HG03097 (cell line): ENCODE results near the gene RFWD3.
"Not testable (repeated sequence)": the region's sequence is repeated elsewhere in the genome, so short reads cannot be mapped to it uniquely, and the experiment has no call there.

Source experiments
- ATAC-seq: cut with Tn5 transposase; IDR thresholded peaks from one replicate; pipeline ENCODE4 v1.9.1; 2021; ENCODE audit not compliant: unreplicated experiment, low FRiP score

The RFWD3 gene

GRCh38 chr16:74666010-74666421 is 661 bp downstream of the RFWD3 start:
- no peak for ATAC-seq

GRCh38 chr16:74661064-74661463 is 5.6 kb downstream of the RFWD3 start:
- no peak for ATAC-seq

GRCh38 chr16:74660383-74660782 is 6.3 kb downstream of the RFWD3 start:
- ATAC-seq = no peak

- no peak for ATAC-seq
Observed at GRCh38 chr16:74659041-74659440, 7.6 kb downstream of the RFWD3 start.

- no peak for ATAC-seq
Observed at GRCh38 chr16:74657870-74658642, 8.6 kb downstream of the RFWD3 start.

- no peak for ATAC-seq
Observed at GRCh38 chr16:74654536-74655050, 12.1 kb downstream of the RFWD3 start.

GRCh38 chr16:74652883-74653282 is 13.8 kb downstream of the RFWD3 start:
- ATAC-seq = not testable (repeated sequence)

GRCh38 chr16:74652249-74652648 is 14.4 kb downstream of the RFWD3 start:
- ATAC-seq = no peak

GRCh38 chr16:74651841-74652240 is 14.8 kb downstream of the RFWD3 start:
- no peak for ATAC-seq

- ATAC-seq = no peak
Observed at GRCh38 chr16:74650966-74651567, 15.6 kb downstream of the RFWD3 start.

GRCh38 chr16:74649839-74650504 is 16.7 kb downstream of the RFWD3 start:
- no peak for ATAC-seq

- no peak for ATAC-seq
Observed at GRCh38 chr16:74641969-74642368, 24.7 kb downstream of the RFWD3 start.

GRCh38 chr16:74637742-74638453 is 28.8 kb downstream of the RFWD3 start:
- no peak for ATAC-seq

- no peak for ATAC-seq
Observed at GRCh38 chr16:74635303-74635702, 31.4 kb downstream of the RFWD3 start.

GRCh38 chr16:74633686-74634085 is 33.0 kb downstream of the RFWD3 start:
- no peak for ATAC-seq

GRCh38 chr16:74627506-74628220 is 39.0 kb downstream of the RFWD3 start:
- ATAC-seq = no peak

- ATAC-seq = no peak
Observed at GRCh38 chr16:74626741-74627416, 39.8 kb downstream of the RFWD3 start.

- no peak for ATAC-seq
Observed at GRCh38 chr16:74625500-74626350, 41.0 kb downstream of the RFWD3 start.

GRCh38 chr16:74623839-74624235 is 42.8 kb downstream of the RFWD3 start:
- no peak for ATAC-seq
